GM19463 (cell line): Measurements from ENCODE around the gene FBLN7.

Source experiments
- ATAC-seq: cut with Tn5 transposase; IDR thresholded peaks from one replicate; pipeline ENCODE4 v1.9.1; 2021; ENCODE audit warnings: mild to moderate bottlenecking, moderate library complexity; ENCODE audit not compliant: unreplicated experiment

The FBLN7 gene

DNA sequence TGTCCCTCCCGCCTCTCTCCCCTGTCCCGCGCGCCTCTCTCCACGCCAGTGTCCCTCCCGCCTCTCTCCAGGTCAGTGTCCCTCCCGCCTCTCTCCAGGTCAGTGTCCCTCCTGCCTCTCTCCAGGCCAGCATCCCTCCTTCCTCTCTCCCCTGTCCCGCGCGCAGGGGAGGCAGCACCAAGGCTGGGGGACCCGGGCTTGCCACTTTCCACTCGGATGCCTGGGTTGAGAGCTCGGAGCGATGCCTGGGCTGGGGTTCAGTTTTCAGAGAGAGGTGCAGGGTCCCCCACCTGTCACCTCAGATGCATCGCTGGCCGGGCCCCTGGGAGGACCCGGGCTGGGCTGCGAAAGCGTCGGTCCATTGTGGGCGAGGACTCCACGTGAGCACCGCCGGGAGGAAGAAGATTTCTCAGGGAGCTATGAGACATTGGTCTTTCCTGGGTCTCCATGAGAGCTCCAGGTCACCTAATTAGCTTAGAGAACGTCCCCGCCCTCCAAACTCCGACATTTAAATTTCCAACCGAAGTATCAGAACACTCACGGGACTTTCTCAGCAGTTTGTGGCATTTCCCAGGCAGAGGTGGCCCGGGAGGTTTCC lies 2.1 kb downstream of the FBLN7 start:
- ATAC-seq = no peak

DNA sequence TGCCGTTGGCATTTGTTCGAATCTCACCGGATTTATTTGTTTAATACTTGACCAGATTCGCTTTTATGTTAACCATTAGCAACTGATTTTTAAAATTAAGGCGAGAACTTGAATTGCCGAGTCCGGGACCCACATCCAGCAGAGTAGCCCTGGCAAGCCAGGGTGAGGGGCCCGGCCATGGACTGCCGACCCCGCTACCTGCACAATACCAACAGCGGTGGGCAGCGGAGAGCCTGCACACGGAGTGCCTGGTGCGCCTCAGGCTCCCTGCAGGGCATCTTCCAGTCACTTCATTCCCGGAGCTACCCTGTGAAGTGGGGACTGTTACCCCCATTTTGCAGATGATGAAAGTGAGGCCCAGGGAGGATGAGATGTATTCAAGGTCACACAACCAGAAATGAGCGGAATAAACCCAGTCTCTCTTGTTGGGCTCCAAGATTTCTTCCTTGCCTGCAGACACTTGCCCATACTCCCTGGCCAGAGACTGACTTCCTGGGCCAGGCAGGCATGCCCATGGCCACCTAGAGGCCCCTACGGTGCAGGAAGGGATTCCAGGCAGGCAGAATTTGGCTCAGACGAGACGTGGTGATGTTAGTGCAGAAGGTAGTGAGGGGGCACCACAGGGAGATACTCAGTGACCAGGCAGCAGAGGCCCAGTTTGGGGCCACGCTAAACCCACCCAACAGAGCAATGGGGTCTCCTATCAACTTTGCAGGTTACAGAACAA lies 2.9 kb downstream of the FBLN7 start:
- no peak for ATAC-seq

DNA sequence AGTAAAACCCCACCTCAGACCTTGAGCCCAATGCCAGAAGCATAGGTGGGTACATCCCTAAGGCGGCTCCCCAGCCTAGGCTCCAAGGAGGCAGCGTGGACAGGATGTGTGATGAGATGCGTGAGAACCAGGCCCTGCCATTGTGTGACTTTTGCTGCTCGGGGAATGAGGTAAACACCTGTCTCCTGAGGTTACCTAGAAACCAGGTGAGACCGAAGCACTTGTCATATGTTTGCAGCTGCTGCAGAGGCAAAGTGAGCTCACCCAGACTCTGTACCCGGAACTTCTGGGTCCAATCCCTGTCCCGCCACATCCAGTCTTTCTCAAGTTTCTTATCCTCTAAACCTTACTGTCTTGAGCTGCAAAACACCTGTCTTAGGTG lies 3.4 kb downstream of the FBLN7 start:
- ATAC-seq = no peak

DNA sequence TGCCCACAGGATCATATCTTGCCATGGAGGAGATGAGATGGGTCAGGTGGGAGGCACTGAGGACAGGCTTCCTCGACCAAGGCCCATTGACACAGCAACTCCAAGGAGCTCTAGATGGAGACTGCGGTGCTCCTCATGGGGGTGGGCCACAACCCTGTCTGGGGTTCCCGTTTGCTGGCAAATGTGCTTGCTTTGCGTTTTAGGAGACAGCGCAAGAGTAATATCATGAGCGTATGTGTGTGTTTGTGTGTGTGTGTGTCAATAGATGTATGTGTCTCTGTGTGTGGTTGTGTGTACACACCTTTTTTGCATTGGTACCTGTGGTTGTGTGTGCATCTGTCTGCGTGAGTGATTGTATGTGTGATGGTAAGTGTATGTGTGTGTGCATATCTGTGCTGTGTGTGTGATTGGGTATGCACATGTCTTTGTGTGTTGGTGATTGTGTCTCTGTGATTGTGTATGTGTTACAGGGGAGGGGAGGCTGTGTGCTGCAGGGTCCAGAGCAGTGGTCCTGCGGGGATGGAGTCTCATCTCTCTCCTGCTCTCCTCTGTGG lies 4.4 kb downstream of the FBLN7 start:
- ATAC-seq = no peak

DNA sequence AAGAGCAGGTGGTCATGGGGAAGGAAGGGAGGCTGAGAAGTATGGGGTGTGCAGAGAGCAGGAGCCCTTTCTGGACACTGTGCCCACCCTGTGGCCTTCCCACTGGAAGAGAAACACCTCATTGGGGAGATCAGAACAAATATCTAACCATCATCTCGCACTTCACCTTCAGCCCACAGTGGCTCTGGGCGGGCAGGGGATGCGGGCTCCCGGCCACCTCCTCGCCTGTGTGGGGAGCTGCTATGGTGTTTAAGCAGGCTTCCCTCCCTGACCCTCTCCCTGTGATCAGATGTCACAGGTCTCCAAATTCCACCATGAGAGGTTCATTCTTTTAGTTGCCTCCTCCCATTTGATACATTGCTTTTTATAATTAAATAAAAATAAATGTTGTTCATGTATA lies 5.0 kb downstream of the FBLN7 start:
- no peak for ATAC-seq

DNA sequence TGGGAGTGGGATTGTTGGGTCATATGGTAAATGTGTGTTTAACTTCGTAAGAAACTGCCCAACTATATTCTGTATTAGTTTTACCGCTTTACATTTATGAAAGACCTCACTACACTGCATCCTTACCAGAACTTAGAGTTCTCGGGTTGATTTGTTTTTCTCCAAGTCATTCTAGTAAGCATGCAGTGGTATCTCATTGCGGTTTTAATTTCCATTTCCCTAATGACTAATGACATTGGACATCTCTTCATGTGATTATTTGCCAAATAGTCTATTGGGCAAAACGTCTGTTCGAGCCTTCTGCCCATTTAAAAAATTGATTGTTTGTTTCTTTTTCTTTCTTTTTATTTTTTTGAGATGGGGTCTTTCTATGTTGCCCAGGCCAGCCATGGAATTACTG lies 6.8 kb downstream of the FBLN7 start:
- ATAC-seq = no peak

DNA sequence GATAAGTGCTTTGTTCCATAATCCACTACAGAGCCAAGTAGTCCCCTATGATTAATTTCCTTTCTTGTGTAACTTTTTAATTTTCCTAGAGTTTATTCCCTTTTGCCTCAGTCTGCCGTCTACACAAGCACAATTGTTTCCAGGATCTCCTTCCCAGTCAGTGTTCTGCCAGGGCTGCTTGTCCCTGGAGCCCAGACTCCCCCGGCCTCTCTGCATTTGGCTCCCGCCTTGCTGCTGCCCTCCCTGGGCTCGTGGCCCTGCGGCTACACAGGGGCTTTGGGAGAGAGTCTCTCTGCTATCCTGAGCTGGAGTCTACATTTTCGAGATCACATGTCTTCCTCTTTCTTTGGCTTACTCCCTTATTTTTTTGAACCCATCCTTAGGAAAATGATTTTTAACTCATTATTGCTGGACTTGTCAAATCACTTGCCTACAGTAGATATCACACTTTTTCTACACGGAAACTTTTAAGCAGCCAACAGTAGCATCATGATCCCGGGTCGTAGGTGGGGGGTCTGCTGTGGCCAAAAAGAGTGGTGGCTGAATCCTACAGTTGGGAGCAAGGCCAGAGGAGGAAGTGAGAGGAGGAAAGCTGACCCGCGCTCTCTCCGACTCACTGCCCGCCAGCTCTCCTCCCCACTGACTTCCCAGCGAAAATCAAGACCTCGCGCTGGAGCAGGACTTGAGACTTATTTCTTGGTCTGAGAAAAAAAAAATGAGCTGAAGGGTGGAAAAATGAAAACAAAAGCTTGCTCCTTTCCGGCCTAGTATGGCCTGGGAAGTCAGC lies 9.4 kb downstream of the FBLN7 start:
- ATAC-seq = no peak

DNA sequence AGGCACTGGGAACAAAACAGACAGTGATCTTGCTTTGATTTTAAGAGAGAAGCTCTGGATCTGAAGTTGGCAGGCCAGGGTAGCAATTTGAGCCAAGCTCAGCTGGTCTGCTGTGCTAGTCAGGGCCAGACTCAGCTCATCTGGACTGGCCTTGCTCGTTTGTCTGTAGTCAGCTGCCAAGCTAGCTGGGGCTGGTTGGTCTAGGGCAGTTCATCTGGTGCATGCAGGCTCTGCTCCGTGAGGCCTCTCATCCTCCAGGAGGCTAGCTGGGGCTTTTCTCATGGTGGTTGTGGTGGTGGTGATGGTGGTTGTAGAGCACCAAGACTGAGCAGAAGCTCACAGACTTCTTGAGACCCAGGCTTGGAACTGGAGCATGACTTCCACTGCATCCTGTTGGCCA lies 10.3 kb downstream of the FBLN7 start:
- ATAC-seq = no peak

DNA sequence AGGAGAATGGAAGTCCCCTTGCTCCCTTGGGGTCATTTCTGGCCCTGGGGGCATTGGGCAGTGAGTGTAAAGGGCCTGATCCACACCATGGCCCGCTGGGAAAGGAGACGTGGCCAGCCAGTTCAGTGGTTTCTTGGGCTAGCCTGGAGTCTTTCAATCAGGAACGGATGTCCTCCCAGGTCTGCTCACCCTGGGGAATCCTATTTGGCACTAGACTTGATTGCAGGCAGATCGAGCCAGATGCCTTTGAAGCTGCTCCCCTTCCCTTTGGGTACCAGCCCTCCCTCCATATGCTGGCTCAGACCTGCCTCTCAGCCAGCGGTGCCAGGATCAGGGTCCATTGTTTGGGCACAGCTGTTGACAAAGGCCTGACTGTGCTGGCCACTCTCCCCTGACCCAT lies 11.0 kb downstream of the FBLN7 start:
- ATAC-seq = no peak

DNA sequence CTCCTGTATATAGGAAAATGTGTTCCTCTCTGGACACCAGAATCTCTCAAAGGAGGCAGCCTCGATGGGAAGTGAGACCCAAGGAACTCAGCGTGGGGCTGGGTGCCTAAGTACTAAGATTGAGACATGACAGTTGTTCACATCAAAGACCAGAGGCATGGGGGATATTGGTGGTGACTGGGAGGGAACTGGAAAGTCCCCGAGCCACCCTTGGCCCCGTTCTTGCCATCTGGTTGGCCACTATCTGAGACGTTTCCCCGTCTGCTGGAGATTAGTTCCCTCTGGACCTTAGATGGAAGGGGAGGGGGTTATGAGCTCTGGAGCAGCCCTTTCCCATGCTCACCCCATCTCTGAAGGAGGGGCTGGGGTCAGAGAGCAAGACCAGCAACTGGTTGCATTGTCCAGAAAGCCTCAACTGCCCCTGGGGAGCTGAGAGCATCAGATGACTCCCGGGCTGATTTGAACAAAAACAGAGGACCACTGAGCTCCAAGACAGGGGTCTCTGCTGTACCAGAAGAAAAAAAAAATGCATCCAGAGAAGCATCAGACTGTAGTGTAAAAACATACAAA lies 11.8 kb downstream of the FBLN7 start:
- no peak for ATAC-seq

DNA sequence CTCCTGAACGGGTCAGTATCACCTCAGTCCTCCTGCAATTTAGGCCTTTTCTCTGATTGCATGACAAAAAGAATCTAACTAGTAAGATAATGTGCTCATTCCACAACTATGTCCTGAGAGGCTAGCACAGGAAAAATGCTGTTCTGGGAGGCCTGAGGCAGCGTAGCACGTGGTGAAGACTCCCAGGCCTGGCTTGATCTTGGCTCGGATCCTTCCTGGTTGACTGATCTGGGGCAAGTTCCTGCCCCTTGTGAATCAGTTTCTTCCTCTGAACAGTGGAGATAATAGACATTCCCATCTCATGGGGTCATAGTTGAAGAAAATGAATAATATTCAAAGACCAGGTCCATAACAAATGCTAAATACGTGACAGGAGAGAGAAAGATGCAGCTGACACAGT lies 12.3 kb downstream of the FBLN7 start:
- ATAC-seq = no peak

DNA sequence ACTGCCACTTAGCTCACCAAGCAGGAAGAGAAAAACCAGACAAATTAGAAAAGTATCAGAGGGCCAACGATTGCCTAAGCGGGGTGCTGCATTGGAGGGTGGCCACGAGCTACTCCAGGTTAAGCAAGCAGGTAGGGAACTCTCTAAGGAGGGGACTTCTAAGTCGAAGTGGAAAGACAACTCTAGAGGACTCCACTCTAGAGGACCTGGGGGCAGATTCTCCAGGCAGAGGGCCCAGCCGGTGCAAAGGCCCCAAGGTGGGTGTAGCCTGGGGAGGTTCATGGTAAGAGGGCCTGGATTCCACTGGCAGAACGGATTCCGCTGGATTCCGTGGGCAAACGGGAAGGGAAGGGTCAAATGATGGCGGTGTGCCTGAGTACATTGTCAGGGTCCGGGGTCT lies 12.7 kb downstream of the FBLN7 start:
- ATAC-seq = no peak

DNA sequence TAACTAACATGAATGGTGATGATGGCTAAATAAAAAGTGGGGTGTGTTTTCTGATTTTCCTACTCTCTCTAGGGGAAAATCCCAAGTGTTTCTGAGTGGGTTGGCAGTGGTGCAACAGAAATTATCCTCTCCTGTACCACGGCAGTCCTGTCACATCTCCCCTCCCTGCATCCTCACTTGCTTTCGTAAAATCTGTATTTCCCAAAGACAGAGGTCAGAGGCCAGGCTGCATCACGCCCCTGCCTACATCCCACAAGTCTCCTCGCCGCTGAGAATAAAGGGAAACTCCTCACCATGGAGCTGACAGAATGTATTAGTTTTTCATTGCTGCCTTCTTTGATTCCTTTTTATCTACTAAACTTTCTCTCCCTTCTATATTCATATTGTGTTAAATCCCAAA lies 13.1 kb downstream of the FBLN7 start:
- ATAC-seq = no peak

DNA sequence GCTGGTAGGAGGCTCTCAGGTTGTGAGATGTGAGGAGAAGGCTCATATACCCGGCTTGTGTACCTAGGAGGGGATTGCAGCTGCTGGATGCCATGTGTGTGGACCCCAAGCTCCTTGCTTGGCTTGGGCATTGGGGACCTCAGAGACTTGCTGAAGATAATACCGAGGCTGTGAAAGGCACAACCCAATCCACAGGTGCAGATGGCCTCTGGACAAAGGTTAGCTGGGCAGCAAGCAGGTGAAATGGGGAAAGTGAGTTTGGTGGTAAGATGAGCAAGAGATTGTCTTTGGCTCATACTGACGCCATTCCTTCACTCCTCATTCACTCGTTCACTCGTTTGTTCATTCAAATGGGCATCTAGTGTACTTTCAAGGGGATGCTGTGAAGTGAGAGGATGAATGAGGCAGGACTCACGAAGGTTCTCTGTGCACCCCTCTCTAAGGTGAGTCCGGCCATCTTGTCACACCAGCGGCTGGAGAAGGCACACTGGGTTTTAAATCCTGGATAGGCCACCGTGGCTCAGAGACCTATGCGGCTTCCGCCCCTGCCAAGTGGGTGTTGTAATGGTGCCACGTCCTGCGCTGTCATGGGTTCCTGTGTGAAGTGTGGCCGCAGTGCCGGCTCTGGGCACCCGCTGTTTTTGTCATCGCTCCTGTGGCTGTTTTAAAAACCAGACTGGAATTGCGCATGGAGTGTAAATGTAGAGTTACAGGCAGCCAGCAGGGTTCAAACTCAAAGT lies 13.7 kb downstream of the FBLN7 start:
- no peak for ATAC-seq

DNA sequence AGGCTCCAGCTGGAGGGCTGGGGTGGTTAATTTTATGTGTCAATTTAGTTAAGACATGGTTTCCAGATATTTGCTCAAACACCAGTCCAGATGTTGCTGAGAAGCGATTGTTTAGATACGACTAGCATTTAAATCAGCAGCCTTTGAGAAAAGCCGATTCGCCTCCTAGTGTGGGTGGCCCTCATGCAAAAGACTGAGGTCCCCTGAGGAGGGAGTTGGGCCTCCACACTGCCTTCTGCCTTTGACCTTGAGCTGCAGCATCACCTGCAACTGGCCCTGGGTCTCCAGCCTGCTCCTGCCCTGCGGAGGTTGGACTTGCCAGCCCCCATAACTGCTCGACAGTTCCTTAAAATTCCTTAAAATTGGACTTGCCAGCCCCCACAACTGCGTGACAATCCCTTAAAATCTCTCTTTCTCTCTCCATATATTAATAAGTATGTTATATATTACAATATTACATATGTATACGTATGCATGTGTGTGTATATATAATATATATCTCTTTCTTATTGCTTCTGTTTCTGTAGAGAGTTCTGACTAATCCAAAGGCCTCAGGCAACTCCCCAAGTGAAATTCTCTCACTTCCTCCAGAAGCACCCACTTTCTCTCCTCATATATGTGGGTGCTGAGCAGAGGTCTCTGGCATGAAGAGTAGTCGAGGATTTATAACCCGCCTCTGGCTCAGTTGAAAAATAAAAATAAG lies 14.4 kb downstream of the FBLN7 start:
- ATAC-seq = no peak

DNA sequence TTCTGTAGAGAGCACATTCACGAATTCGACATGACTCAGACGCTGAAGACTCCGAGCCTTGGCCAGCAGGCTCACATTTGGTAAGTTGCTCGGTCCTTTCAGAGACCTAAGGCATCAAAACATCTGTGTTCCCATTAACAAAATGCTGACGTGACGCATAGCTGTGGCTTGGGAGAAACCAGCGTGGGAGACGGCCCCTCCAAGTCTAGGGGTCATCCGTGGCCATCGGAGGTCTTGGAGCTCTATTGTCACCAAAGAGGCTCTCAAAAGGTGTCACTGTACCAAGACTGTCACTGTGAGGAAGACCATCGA lies 14.9 kb downstream of the FBLN7 start:
- no peak for ATAC-seq

DNA sequence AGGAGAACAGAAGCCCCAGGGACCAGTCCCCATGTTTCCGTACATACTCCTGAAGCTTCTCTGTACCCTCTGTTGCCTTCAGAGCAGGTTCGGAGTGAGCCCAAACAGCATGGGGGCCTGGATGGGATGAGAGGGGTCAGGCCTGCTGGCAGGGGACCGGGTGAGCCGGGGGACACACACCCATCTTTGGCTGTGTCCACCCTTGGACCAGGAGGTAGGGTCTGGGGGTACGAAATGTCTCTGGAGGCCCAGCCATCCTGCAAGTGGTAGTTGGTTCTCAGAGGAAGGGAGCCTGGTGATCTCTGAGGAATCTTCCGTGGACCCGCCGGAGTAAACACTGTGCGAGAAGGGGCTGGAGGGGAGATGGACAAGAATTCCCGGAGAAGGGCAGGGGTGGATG lies 15.3 kb downstream of the FBLN7 start:
- ATAC-seq = no peak

DNA sequence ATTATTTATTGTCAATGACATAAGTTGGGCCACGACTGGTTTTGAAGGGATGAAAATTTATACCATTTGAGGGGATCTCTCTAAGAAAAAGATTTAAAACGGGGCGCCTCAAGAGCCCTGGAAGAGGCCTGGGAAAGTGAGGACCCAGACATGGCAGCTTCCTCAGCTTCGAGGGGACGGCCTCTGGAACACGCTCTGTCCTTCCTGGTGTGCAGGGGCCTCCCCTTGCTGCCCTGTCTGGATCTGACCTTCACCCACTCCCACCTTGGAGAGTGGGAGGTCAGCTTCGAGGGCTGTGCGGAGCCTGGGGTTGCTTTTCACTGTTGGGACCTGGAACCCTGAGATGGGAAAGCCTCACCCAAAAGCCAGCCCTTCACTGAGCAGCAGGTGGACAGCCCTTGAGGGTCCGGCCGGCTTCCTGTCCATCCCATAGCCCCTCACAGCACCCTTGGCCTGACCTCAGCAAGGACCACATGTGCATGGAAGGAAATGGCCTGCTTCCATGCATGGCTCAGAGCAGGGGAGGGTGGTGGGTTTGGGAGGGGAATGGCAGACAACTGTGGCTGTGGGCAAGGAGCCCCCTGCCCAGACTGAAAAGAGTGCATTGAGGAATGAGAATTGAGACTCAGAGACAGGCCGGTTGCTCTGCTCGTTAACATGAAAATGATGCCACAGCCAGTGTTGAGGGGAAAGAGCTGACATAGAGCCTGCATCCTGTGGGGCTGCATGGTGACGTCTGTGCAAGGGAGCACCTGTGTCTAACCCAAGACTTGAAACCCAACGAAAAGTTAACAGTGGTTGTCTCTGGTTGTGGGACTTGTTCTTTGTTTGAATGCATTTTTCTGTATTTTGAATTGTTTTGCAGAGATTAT lies 16.3 kb downstream of the FBLN7 start:
- ATAC-seq = peak; percentile 54

DNA sequence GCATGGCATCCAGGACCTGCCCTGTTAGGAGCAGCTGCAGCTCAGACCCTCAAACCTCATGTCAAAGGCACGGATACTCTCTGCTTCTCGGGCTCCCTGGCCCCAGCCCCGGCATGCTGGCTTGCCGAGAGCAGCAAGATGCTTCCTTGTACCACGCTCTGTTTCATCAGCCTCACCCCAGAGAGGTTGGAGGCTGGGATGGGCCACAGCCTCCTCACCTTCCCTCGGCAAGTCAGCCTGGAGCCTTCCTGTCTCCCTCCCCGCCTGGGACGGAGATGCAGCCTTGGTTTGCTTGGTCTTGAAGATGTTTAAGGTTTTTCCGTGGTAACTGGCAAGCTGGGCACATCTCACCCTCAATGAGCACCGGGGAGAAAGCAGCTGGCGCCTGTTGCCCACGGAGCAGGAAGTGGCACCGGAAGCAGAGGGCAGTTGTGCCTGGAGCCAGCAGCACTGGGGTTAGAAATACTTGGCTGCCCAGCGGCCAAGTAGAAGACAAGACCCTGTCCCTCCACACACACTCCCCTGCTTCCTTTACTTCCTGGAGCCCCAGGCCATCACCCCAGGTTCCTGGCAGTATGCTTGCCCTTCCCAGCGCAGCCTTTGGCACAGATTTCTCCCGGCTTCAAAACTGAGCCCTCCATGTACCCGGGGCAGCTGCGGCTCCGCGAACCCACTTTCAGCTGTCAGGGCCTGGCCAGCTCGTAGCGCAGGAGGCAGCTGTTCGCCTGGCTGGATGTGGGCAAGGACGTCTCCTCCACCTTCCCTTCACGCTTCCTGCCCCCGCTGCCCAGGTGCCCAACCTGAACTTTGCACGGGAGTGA lies 17.4 kb downstream of the FBLN7 start:
- ATAC-seq = no peak
